ENCODE results near the gene ALOX12B. TPM values are rescaled to one million over a fixed set of nuclear protein-coding genes. Genes with fewer than 3 reads are reported as not detected.
A peak's percentile ranks its signal among the peaks of the same experiment; 100 is the strongest.

The ALOX12B gene
- total and polyA plus RNA-seq, 2 experiments from 2014 or later, result 0.16 to 1.4 TPM

DNA sequence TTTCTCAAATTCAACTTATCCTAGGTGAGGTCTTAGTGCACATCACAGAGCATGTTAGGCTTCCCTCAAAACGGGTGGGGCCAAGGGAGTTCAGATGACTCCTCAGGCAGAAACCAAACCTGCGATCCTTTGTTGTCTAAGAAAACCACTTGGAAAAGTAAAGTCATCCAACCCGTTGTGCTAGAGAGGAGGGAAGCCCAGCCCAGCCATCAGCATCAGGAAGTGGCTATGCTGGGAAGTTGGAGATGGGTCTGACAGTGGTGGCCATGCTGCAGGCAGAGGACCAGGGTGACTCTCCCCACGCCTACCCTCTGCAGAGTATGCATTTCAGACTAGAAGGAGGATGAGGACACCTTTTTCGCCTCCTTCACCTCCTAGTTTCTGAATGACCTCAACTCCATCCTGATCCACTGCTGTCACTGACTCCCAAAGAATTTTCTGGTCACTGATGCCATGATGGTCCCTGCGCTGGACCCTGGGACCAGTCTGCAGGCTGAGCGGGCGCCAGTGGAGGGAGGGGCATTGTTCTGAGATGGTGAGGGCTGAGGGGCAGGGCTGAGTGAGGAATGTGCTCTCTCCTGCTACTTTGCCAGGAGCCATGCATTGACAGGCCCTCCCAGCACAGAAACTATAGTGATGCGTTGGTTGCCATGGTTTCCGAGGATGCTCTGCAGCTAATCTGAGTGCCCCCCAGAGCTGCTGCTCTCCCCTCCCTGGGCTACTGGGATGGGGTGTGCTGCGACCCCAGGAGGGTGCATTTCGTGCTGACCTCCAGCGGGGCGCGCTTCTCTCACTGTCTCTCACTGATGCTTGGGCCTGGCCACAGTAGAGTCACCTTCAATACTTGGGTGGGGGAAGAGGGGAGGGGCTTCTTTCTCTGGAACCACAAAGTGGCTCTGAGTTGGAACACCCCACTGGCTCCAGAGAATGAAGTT, 20.4 kb downstream of the ALOX12B start:
- peaks cover 20% of the 10 kb centered on the region for H3K4me1 Mint-ChIP-seq
- no peak overlapping the region for H3K4me3 Mint-ChIP-seq
- H3K4me3 ChIP-seq, result no peak overlapping the region
- H3K79me2 ChIP-seq (replicated peaks; ENCODE audit: insufficient read depth), result no peaks in the 10 kb centered on the region
- peaks cover 18% of the 10 kb centered on the region for H3K4me1 ChIP-seq (ENCODE audit: insufficient read depth)
- no peaks in the 10 kb centered on the region for H3K9me2 ChIP-seq (ENCODE audit: insufficient read depth)
- H3K9me3 Mint-ChIP-seq, result no peaks in the 10 kb centered on the region; the same call in 2 of the 3 replicates
- H3K27ac ChIP-seq (ENCODE audit: low read depth), result no peak overlapping the region
- peaks cover 81% of the 10 kb centered on the region for H3K27me3 Mint-ChIP-seq (ENCODE audit: insufficient read depth, low read depth, poor library complexity)
- ATAC-seq, result peak; percentile 28
- no peak overlapping the region for H2AFZ ChIP-seq
- no peaks in the 10 kb centered on the region for H3F3A ChIP-seq (replicated peaks; ENCODE audit: low read depth)
- no peak for TF ChIP-seq STAT1 (IDR thresholded peaks at IDR 0.05; ENCODE audit: unreplicated experiment)
- TF ChIP-seq, protein P1, sequence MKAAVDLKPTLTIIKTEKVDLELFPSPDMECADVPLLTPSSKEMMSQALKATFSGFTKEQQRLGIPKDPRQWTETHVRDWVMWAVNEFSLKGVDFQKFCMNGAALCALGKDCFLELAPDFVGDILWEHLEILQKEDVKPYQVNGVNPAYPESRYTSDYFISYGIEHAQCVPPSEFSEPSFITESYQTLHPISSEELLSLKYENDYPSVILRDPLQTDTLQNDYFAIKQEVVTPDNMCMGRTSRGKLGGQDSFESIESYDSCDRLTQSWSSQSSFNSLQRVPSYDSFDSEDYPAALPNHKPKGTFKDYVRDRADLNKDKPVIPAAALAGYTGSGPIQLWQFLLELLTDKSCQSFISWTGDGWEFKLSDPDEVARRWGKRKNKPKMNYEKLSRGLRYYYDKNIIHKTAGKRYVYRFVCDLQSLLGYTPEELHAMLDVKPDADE (IDR thresholded peaks at IDR 0.05), result no peak
- TF ChIP-seq, protein P2, sequence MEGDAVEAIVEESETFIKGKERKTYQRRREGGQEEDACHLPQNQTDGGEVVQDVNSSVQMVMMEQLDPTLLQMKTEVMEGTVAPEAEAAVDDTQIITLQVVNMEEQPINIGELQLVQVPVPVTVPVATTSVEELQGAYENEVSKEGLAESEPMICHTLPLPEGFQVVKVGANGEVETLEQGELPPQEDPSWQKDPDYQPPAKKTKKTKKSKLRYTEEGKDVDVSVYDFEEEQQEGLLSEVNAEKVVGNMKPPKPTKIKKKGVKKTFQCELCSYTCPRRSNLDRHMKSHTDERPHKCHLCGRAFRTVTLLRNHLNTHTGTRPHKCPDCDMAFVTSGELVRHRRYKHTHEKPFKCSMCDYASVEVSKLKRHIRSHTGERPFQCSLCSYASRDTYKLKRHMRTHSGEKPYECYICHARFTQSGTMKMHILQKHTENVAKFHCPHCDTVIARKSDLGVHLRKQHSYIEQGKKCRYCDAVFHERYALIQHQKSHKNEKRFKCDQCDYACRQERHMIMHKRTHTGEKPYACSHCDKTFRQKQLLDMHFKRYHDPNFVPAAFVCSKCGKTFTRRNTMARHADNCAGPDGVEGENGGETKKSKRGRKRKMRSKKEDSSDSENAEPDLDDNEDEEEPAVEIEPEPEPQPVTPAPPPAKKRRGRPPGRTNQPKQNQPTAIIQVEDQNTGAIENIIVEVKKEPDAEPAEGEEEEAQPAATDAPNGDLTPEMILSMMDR (conservative IDR thresholded peaks at IDR 0.05; ENCODE audit: low read depth in 2 of 2), result peak in 1 of 2 experiments; percentile 31; a peak in 2 of 4 replicates
- no peak for TF ChIP-seq POLR2AphosphoS5 (IDR thresholded peaks at IDR 0.05; ENCODE audit: low read depth)
- no peak for TF ChIP-seq CREB1 (CRISPR knock-in tag; IDR thresholded peaks at IDR 0.05; ENCODE audit: low read depth)
- no peak for TF ChIP-seq EZH2phosphoT487 (IDR thresholded peaks at IDR 0.05; ENCODE audit: unreplicated experiment)
- DNase-seq (ENCODE audit: low spot score), result peak; percentile 42
- no peaks in the 10 kb centered on the region for H4K20me1 ChIP-seq (replicated peaks; ENCODE audit: insufficient read depth)
- no peak overlapping the region for H3K4me2 ChIP-seq
- no peaks in the 10 kb centered on the region for H3K36me3 Mint-ChIP-seq (ENCODE audit: low read depth)
- peaks cover 97% of the 10 kb centered on the region for H3K27me3 ChIP-seq (ENCODE audit: insufficient read depth)
- H3K36me3 ChIP-seq (ENCODE audit: insufficient read depth), result no peaks in the 10 kb centered on the region
- H3K27ac Mint-ChIP-seq, result no peak overlapping the region

DNA sequence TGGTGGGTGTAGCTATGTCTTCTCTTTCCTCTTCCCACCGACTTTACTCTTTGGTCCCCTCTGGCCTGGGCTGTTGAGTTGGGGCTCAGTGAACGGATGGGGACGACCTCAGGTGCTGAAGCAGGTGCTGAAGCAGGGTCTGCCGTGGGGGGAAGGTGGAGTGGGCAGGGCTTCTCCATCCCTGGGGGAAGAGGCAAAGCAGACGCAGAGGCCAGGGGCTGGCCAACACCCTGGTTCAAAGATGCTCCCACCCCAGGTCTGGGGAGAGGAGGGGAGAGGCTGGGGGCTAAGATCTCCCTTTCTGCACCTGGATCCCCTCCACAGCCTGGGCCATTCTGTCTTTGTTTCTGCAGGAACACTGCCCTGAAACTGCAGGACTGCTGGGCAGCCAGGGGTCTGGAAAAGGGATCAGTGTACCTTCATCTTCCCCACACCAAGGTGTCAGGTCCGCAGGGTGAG, 22.9 kb downstream of the ALOX12B start:
- peak; percentile 13 for ATAC-seq
- H3K4me3 Mint-ChIP-seq, result peak overlapping the region; percentile 56
- Histone ChIP-seq H3K4me3 (peak overlapping the region; percentile 46; the same call in 1 of the 2 replicates), H3K4me2 (peak overlapping the region; percentile 48; the same call in 1 of the 2 replicates), H3K36me3 (ENCODE audit: insufficient read depth) (no peaks in the 10 kb centered on the region), H3K79me2 (replicated peaks; ENCODE audit: insufficient read depth) (no peaks in the 10 kb centered on the region), H3K27me3 (ENCODE audit: insufficient read depth) (peaks cover 94% of the 10 kb centered on the region), H3F3A (replicated peaks; ENCODE audit: low read depth) (no peaks in the 10 kb centered on the region), H3K9me2 (ENCODE audit: insufficient read depth) (no peaks in the 10 kb centered on the region), H3K4me1 (ENCODE audit: insufficient read depth) (peaks cover 33% of the 10 kb centered on the region), H2AFZ (0 out of 2 replicates have a peak overlapping the region, but pooled peaks have one; percentile 18), H4K20me1 (replicated peaks; ENCODE audit: insufficient read depth) (no peaks in the 10 kb centered on the region), H3K27ac (ENCODE audit: low read depth) (no peak overlapping the region)
- no peak overlapping the region for H3K27ac Mint-ChIP-seq
- no peaks in the 10 kb centered on the region; the same call in 2 of the 3 replicates for H3K9me3 Mint-ChIP-seq
- H3K4me1 Mint-ChIP-seq, result peaks cover 36% of the 10 kb centered on the region
- no peak for DNase-seq (ENCODE audit: low spot score)
- H3K36me3 Mint-ChIP-seq (ENCODE audit: low read depth), result no peaks in the 10 kb centered on the region
- peaks cover 73% of the 10 kb centered on the region for H3K27me3 Mint-ChIP-seq (ENCODE audit: insufficient read depth, low read depth, poor library complexity)
- TF ChIP-seq, protein P3, sequence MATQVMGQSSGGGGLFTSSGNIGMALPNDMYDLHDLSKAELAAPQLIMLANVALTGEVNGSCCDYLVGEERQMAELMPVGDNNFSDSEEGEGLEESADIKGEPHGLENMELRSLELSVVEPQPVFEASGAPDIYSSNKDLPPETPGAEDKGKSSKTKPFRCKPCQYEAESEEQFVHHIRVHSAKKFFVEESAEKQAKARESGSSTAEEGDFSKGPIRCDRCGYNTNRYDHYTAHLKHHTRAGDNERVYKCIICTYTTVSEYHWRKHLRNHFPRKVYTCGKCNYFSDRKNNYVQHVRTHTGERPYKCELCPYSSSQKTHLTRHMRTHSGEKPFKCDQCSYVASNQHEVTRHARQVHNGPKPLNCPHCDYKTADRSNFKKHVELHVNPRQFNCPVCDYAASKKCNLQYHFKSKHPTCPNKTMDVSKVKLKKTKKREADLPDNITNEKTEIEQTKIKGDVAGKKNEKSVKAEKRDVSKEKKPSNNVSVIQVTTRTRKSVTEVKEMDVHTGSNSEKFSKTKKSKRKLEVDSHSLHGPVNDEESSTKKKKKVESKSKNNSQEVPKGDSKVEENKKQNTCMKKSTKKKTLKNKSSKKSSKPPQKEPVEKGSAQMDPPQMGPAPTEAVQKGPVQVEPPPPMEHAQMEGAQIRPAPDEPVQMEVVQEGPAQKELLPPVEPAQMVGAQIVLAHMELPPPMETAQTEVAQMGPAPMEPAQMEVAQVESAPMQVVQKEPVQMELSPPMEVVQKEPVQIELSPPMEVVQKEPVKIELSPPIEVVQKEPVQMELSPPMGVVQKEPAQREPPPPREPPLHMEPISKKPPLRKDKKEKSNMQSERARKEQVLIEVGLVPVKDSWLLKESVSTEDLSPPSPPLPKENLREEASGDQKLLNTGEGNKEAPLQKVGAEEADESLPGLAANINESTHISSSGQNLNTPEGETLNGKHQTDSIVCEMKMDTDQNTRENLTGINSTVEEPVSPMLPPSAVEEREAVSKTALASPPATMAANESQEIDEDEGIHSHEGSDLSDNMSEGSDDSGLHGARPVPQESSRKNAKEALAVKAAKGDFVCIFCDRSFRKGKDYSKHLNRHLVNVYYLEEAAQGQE (IDR thresholded peaks at IDR 0.05; ENCODE audit: unreplicated experiment), result no peak

Data from GM23338 (cell line).